Right hindlimb (tissue), 1 donor: Measurements from ENCODE around the gene NSUN6.
"Not testable (repeated sequence)": the region's sequence is repeated elsewhere in the genome, so short reads cannot be mapped to it uniquely, and the experiment has no call there.

Experiments used
- DNase-seq: peaks from one replicate; pipeline ENCODE4 v3.0.0-alpha.2; 2018

NSUN6 gene

DNA sequence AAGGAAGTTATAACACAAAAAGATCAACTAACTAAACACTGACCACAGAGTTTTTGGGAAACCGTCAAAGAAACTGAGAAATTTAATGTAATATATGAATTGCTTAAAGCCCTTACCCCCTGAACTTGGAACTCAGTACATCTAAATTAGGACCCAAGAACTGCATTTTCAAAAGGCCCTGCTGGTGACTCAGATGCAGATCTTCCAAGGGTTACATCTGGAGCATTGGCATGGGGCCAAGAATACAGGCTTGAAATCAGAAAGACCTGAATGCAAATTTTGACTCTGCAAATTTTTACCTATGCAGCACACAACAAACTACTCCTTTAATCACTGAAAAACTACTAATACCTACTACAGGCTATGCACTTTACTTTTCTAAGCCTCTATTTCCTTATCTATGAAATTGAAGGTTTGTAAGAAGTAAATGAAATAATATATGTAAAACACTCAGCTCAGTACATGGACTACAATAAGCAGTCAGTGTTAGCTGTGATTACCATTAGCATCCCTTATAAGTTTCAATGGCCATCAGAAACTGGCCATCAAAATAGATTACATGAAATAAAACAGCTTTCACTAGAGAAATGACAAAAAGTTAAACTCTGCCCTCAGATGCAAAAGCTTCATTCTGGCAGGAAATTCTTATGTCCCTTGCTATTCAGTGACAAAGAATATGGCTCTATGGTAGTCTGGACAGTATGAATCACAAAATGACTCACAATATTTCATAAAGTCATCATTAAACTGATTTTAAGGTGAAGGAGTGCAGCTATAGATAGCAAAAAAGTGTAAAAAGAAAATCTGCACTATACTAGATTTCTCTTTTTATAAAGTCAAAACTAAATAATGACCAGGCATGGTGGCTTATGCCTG lies 43.6 kb downstream of the NSUN6 start:
- DNase-seq = peak; percentile 29

DNA sequence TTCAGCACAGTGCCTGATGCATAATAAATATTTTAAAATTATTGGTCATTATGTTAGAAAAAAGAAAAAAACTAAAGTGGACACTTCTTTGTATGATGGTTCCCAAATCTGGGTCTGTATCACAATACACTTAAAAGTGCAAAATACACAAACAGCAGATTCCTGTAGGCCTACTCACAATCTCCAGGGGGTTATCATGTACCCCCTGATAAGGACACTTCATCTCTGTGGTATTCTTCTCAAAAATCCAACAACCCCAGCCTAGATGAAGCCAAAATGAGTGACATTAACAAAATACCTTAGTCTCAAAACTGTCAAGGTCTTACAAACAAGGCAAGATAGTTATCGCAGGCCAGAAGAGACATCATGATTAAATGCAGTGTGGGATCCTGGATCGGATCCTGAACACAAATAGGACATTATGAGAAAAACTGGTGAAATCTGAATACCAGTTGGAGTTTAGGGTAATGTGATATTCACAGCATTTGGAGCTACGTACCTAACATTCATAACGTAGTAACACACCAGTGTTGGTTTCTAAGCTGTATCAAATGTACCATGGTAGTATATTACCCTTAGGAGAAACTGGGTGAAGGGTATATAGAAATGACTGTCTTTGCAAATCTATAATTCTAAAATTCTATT lies 45.2 kb downstream of the NSUN6 start:
- no peak for DNase-seq

DNA sequence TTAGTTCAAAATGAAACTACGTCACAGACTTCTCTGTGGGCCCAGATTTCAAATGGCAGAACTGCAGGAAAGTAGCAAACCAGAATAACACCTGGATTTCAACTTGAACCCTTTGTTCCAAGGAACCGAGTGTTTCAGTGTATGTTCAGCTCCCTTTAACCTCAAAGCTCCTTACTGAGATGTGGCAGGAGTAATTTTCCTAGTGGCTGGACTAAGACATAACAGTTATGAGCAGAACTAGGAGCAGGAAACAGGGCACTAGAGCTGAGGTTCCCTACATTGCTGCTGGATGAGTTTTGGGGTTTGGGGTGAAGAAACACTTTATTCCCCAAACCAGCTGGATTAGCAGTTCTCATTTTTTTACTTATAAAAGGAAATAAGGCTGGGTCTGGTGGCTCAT lies 50.1 kb downstream of the NSUN6 start:
- DNase-seq = no peak

DNA sequence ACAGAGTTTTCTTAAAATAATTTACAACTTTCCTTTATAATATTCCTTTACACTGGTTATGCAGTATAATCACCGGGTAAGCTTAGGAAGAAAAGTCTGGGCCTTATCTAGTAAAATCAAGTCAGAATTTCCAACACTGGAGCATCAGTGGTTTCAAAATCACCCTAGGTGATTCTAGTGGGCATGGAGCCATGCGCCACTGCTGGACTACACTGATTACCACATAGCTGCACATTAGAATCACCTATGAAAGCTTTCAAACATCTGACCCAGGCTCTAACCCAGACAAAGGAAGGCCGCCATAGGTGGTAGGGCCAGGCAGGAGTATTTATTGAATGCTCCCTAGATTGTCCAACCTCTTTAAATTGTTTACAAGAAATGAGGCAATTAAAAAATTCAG lies 52.0 kb downstream of the NSUN6 start:
- no peak for DNase-seq

DNA sequence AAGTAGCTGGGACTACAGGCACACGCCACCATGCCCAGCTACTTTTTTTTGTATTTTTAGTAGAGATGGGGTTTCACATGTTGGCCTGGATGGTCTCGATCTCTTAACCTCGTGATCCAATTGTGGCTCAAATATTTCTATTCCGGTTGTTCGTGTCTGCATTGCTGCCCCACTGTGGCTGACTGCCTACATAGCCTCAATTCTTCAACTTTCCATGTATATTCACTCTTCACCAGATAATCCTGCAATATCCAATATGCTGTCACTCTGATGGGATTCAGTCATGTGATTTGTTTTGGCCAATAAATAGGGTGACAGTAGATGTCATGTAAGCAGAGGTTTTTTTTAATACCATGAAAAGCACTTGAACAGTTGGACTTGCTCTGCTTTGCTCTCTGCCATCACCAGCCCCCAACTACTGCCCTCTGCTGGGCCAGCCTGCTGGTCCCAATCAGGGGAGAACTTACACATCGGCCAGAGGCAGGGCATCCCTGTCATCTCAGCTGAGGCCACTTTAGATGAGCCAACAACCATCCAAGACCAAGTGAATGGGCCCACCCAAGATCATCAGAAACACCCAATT lies 56.7 kb downstream of the NSUN6 start:
- DNase-seq = no peak

DNA sequence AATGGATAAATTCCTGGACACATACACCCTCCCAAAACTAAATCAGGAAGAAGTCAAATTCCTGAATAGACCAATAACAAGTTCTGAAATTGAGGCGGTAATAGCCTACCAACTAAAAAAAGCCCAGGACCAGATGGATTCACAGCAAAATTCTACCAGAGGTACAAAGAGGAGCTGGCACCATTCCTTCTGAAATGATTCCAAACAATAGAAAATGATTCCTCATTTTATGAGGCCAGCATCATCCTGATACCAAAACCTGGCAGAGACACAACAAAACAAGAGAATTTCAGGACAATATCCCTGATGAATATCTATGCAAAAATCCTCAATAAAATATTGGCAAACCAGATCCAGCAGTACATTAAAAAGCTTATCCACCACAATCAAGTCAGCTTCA lies 60.2 kb downstream of the NSUN6 start:
- not testable (repeated sequence) for DNase-seq

DNA sequence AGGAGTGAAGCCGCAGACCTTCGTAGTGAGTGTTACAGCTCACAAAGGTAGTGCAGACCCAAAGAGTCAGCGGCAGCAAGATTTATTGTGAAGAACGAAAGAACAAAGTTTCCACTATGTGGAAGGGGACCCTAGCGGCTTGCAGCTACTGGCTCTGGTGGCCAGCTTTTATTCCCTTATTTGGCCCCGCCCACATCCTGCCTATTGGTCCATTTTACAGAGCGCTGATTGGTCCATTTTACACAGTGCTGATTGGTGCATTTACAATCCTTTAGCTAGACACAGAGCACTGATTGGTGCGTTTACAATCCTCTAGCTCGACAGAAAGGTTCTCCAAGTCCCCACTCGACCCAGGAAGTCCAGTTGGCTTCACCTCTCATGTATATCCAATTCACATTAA lies 64.8 kb downstream of the NSUN6 start:
- DNase-seq = not testable (repeated sequence)

DNA sequence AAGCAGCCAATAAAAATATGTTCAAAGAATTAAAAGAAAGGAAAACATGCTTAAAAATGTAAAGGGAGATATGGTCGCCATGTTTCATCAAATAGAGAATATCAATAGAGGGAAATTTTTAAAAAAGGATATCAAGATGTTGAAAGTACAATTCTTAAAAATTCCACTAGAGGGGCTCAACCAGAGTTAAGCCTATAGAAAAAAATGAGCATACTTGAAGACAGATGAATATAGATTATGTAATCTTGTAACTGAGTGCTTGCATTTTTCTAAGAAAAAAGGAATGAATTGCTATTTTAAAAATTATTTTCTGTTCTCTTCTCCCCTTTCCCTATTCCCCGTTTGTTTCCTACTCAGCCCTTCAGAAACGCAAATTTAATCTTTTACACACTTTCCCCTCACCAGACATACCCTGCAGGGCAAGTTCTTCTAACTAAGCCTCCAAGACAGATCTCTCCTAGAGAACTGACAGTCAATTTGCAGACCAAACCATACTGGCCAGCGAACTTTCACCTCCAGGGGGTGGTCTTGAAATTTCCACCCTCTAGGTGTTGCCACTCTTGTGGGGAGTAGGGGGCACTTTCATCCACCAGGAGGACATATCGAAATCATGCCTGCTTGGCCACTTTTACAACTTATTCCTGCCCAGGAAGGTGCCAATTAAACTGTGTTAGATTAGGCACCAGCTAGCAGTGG lies 67.7 kb downstream of the NSUN6 start:
- DNase-seq = no peak

DNA sequence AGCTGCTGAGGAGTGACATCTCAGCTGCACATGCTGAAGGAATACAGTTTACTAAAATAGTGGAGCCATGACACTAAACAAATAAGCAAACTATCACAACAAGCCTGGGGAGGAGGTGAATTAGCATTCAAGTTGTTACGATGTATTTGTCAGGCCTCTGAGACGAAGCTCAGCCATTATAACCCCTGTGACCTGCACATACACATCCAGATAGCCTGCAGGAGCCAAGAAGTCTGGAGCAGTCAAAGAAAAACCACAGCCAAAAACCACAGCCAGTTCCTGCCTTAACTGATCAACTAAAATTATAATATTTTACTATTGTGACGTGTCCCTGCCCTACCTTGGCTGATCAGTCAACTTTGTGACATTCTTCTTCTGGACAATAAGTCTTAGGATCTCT lies 68.6 kb downstream of the NSUN6 start:
- no peak for DNase-seq

DNA sequence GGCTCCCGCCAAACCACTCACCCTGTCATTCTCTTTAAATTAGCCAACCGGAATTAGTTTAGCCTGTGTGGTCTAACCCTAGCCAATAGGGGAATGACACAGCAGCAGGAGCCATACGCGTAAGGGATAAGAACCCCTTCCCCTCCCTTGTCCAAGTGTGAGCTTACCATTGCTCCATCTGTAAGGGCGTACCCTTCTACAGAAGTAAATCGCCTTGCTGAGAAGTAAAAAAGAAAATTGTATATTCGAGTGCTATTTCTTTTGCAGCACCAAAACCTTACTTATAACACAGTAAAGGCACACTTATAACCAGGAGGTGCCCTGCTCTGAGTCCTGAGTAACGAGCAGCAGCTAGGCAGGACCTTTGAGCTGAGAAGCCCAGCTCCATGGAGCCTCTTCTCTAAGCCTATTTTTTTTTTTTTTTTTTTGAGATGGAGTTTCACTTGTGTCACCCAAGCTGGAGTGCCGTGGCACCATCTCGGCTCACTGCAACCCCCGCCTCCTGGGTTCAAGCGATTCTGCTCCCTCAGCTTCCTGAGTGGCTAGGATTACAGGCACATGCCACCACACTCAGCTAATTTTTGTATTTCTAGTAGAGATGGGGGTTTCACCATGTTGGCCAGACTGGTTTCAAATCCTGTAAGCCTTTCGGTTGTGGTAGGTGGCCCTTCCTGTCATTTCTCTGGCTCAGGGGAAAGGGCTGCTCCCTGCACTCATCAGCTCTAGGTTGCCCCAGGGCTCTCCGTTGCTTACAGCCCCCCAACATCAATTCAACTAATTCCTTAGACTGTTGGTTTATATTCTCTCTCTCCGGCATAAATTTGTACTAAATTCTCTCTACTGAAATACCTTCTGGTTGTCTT lies 73.3 kb downstream of the NSUN6 start:
- no peak for DNase-seq

DNA sequence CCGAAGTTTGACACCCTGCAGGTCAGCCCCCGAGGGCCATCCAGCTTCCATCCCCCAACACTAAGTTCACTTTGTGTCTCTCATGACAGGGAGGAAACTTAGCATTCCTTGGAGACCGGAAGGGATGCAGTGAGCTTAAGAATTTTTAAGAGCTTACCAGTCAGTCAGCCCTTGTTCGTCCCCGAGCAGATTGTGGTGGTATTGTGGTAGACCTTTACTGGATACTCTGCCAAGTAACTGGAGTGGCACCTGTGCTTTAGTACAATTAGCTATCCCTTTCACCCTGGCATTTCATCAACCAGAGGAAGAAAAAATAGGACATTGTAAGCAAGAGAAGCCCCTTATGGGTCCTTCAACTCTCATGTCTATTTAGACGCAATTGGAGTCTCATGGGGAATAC lies 74.8 kb downstream of the NSUN6 start:
- no peak for DNase-seq

DNA sequence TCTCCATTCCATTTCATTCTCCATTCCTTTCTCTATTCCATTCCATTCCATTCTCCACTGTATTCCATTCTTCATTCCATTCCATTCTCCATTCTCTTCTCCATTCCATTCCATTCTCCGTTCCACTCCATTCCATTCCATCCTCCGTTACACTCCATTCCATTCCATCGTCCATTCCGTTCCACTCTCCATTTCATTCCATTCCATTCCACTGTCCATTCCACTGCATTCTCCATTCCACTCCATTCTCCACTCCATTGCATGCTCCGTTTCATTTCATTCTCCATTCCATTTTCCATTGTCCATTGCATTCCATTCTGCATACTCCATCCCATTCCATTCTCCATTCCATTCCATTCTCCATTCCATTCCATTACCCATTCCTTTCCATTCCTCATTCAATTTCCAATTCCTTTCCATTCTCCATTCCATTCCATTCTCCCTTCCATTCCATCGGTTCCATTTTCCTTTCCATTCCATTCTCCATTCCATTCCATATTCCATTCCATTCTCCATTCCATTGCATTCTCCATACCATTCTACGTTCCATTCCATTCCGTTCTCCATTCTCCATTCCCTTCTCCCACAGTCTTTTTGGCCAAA lies 78.3 kb downstream of the NSUN6 start:
- no peak for DNase-seq

DNA sequence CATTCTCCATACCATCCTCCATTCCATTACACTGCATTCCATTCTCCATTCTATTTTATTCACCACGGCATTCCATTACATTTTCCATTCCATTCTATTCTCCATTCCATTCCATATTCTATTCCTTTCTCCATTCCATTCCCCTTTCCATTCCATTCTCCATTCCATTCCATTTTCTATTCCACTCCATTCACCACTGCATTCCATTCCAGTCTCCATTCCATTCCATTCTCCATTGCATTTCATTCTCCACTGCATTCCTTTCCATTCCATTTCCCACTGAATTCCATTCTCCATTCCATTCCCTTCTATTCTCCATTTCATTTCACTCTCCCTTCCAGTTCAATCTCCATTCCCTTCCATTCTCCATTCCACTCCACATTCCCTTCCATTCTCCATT lies 79.6 kb downstream of the NSUN6 start:
- no peak for DNase-seq

DNA sequence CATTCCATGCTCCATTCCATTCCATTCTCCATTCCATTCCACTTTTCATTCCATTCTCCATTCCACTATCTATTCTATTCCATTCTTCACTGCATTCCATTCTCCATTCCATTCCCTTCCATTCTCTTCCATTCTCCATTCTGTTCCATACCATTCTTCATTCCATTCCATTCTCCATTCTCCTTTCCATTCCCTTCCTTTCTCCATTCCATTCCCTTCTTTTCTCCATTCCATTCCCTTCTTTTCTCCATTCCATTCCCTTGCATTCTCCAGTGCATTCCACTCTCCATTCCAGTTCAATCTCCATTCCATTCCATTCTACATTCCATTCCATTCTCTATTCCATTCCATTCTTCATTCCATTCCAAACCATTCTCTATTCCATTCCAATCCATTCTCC lies 80.3 kb downstream of the NSUN6 start:
- DNase-seq = no peak

DNA sequence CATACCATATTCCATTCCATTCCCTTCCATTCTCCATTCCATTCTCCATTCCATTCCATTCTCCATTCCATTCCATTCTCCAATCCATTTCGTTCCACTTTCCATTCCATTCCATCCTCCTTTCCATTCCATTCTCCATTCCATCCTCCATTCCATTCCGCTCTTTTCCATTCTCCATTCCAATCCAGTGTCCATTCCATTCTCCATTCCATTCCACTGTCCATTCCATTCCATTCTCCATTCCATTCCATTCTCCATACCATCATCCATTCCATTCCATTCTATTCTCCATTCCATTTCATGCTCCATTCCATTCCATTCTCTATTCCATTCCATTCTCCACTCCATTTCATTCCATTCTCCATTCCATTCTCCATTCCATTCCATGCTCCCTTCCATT lies 81.0 kb downstream of the NSUN6 start:
- not testable (repeated sequence) for DNase-seq

DNA sequence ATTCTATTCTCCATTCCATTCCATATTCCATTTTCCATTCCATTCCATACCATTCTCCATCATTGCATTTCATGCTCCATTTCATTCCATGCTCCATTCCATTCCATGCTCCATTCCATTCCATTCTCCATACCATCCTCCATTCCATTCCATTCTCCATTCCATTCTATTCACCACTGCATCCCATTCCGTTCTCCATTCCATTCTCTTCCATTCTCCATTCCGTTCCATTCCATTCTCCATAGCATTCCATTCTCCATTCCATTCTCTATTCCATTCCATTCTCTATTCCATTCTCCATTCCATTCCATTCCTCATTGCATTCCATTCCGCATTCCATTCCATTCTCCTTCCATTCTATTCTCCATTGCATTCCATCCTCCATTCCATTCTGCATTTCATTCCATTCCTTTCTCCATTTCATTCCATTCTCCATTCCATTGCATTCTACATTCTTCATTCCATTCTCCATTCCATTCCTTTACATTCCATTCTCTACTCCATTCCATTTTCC lies 84.0 kb downstream of the NSUN6 start:
- no peak for DNase-seq

DNA sequence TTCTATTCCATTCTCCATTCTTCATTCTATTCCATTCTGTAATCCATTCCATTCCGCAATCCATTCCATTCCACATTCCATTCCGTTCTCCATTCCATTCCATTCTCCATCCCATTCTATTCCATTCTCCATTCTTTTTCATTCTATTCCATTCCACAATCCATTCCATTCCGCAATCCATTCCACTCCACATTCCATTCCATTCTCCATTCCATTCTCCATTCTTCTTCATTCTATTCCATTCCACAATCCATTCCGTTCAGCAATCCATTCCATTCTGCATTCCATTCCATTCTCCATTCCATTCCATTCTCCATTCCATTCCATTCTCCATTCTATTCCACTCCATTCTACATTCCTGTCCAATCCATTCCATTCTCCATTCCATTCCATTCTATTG lies 85.2 kb downstream of the NSUN6 start:
- DNase-seq = no peak

DNA sequence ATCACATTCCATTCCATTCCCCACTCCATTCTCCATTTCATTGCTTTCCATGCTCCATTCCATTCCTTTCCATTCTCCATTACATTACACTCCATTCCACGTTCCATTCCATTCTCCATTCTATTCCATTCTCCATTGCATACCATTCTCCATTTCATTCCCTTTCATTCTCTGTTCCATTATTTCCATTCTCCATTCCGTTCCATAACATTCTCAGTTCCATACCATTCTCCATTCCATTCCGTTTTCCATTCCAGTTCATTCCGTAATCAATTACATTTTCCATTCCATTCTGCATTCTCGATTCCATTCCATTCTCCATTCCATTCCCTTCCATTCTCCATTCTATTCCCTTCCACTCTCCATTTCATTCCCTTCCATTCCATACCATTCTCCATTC lies 86.4 kb downstream of the NSUN6 start:
- no peak for DNase-seq

DNA sequence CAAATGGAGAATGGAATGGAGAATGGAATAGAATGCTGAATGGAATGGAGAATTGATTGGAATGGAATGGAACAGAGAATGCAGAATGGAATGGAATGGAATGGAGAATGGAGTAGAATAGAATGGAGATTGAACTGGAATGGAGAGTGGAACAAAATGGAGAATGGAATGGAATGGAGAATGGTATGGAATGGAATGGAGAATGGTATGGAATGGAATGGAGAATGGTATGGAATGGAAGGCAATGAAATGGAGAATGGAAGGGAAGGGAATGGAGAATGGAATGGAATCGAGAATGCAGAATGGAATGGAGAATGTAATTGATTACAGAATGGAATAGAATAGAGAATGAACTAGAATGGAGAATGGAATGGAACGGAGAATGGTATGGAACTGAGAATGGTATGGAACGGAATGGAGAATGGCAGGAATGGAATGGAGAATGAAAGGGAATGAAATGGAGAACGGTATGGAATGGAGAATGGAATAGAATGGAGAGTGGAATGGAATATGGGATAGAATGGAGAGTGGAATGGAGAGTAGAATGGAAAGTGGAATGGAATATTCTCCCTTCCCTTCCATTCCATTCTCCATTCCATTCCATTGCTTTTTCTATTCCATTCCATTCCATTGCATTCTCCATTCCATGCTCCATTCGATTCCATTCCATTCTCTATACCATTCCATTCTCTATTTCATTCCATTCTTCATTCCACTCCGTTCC lies 88.2 kb downstream of the NSUN6 start:
- DNase-seq = no peak

DNA sequence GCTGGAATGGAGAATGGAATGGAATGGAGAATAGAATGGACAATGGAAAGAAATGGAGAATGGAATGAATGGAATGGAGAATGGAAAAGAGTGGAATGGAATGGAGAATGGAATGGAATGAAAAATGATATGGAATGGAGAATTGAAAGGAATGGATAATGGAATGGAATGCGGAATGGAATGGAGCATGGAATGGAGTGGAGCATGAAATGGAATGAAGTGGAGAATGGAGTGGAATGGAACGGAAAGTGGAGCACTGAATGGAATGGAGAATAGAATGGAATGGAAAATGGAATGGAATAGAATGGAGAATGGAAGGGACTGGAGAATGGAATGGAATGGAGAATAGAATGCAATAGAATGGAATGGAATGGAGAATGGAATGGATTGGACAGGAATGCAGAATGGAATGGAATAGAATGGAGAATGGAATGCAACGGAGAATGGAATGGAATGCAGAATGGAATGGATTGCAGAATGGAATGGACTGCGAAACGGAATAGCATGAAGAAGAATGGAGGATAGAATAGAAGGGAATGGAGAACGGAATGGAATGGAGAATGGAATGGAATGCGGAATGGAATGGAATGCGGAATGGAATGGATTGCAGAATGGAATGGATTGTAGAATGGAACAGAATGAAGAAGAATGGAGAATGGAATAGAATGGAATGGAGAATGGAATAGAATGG lies 89.4 kb downstream of the NSUN6 start:
- no peak for DNase-seq

DNA sequence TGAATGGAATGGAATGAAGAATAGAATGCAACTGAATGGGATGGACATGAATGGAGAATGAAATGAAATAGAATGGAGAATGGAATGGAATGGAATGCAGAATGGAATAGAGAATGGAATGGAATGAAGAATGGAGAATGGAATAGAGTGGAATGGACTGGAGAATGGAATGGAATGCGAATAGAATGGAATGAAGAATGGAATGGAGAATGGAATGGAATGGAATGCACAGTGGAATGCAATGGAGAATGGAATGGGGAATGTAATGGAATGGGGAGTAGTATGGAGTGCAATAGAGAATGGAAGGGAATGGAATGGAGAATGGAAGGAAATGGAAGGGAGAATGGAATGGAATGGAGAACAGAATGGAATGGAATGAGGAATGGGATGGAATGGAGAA lies 93.4 kb downstream of the NSUN6 start:
- DNase-seq = no peak
